HepG2 (cell line): Measurements from ENCODE around the gene TMTC4. TPM values are rescaled to one million over a fixed set of nuclear protein-coding genes. Genes with fewer than 3 reads are reported as not detected.

Experiments used
- DPF2 ChIP-seq: sonication (generic); formaldehyde crosslinking; IDR thresholded peaks from 2 replicates; pipeline ENCODE4 v1.4.0; 2020; ENCODE audit warnings: mild to moderate bottlenecking, low read depth, missing genetic modification reagents, borderline replicate concordance
- ETV6 ChIP-seq: sonication (generic); formaldehyde crosslinking; conservative IDR thresholded peaks from 2 replicates; pipeline ENCODE4 v1.4.0; 2020; ENCODE audit warnings: missing genetic modification reagents
- HCFC1 ChIP-seq: fragments of 150-350 bp; IDR thresholded peaks from 2 replicates; pipeline ENCODE4 v1.6.1; 2014; ENCODE audit warnings: low read depth, low read length
- IKZF1 ChIP-seq: fragments of 450-650 bp; IDR thresholded peaks from 2 replicates; pipeline ENCODE4 v1.7.1; 2016
- MLLT10 ChIP-seq: sonication (generic); formaldehyde crosslinking; IDR thresholded peaks from 2 replicates; pipeline ENCODE4 v1.4.0; 2020; ENCODE audit warnings: missing genetic modification reagents
- MTF1 ChIP-seq: sonication (generic); formaldehyde crosslinking; IDR thresholded peaks from 2 replicates; pipeline ENCODE4 v1.5.0; 2020; ENCODE audit warnings: missing genetic modification reagents
- MYNN ChIP-seq: sonication (generic); formaldehyde crosslinking; IDR thresholded peaks from 2 replicates; pipeline ENCODE4 v1.4.0; 2020; ENCODE audit warnings: mild to moderate bottlenecking, low read depth, missing genetic modification reagents
- NFE2 ChIP-seq: sonication (generic); formaldehyde crosslinking; IDR thresholded peaks from 2 replicates; pipeline ENCODE4 v1.4.0; 2020; ENCODE audit warnings: missing genetic modification reagents
- RARA ChIP-seq: IDR thresholded peaks from 2 replicates; pipeline ENCODE4 v1.6.1; 2016; ENCODE audit warnings: missing genetic modification reagents, missing compliant biosample characterization
- ZNF616 ChIP-seq: sonication (generic); formaldehyde crosslinking; IDR thresholded peaks from 2 replicates; pipeline ENCODE4 v1.5.0; 2020; ENCODE audit warnings: low read depth, mild to moderate bottlenecking, missing genetic modification reagents
- ZNF629 ChIP-seq: sonication (generic); formaldehyde crosslinking; conservative IDR thresholded peaks from 2 replicates; pipeline ENCODE4 v1.5.0; 2020; ENCODE audit warnings: missing genetic modification reagents
- ZNF674 ChIP-seq: sonication (generic); formaldehyde crosslinking; IDR thresholded peaks from 2 replicates; pipeline ENCODE4 v1.5.0; 2020; ENCODE audit warnings: low read depth, mild to moderate bottlenecking, missing genetic modification reagents
- ZNF720 ChIP-seq: sonication (generic); formaldehyde crosslinking; IDR thresholded peaks from 2 replicates; pipeline ENCODE4 v1.4.0; 2020; ENCODE audit warnings: missing genetic modification reagents
- ZNF746 ChIP-seq: sonication (generic); formaldehyde crosslinking; IDR thresholded peaks from 2 replicates; pipeline ENCODE4 v1.8.0; 2022; ENCODE audit warnings: mild to moderate bottlenecking, missing genetic modification reagents
- ZSCAN31 ChIP-seq: sonication (generic); formaldehyde crosslinking; IDR thresholded peaks from 2 replicates; pipeline ENCODE4 v1.5.0; 2020; ENCODE audit warnings: low read depth, mild to moderate bottlenecking, missing genetic modification reagents
- polyA plus RNA-seq, 8 experiments: library from polyadenylated mRNA; depleted of rRNA in 3 of 8; stranded (reverse) in 7 of 8; unstranded in 1 of 8; fragments of >200 nt; fragmentation: Illumina TruSeq in 4 of 8; extraction: Trizol in 4 of 8; gene quantifications; 2 replicates each; pipeline versions ENCODE4 v1.2.1 to v1.2.3, GENCODE V29; 2011 to 2016; ENCODE audit warnings: low read depth in 4 of 8, missing spikeins in 1 of 8, mixed read lengths in 1 of 8; ENCODE audit not compliant: insufficient read depth in 1 of 8
- total RNA-seq, 5 experiments: library from RNA; depleted of rRNA; stranded (reverse); fragments of >200 nt; fragmentation: Illumina TruSeq; extraction: Trizol; gene quantifications; 2 replicates each; pipeline ENCODE4 v1.2.3, GENCODE V29; 2016; ENCODE audit warnings: low read depth in 1 of 5
- TF ChIP-seq, protein P1 (sequence below): sonication (generic); formaldehyde crosslinking; IDR thresholded peaks from 2 replicates; pipeline ENCODE4 v1.8.0; 2022; ENCODE audit warnings: mild to moderate bottlenecking, missing genetic modification reagents, moderate library complexity
- TF ChIP-seq, protein P2 (sequence below): sonication (generic); formaldehyde crosslinking; IDR thresholded peaks from 2 replicates; pipeline ENCODE4 v1.5.0; 2020; ENCODE audit warnings: missing genetic modification reagents
- TF ChIP-seq, protein P3 (sequence below): sonication (generic); formaldehyde crosslinking; IDR thresholded peaks from 2 replicates; pipeline ENCODE4 v1.4.0; 2020; ENCODE audit warnings: missing genetic modification reagents
- TF ChIP-seq, protein P4 (sequence below): sonication (generic); formaldehyde crosslinking; IDR thresholded peaks from 2 replicates; pipeline ENCODE4 v1.5.0; 2020; ENCODE audit warnings: mild to moderate bottlenecking, missing genetic modification reagents

The TMTC4 gene
- total and polyA plus RNA-seq, 2 of the 13 experiments (the other 11 are each of a cell fraction or from before 2014, with no cell fraction given): 16.0 to 22.6 TPM

DNA sequence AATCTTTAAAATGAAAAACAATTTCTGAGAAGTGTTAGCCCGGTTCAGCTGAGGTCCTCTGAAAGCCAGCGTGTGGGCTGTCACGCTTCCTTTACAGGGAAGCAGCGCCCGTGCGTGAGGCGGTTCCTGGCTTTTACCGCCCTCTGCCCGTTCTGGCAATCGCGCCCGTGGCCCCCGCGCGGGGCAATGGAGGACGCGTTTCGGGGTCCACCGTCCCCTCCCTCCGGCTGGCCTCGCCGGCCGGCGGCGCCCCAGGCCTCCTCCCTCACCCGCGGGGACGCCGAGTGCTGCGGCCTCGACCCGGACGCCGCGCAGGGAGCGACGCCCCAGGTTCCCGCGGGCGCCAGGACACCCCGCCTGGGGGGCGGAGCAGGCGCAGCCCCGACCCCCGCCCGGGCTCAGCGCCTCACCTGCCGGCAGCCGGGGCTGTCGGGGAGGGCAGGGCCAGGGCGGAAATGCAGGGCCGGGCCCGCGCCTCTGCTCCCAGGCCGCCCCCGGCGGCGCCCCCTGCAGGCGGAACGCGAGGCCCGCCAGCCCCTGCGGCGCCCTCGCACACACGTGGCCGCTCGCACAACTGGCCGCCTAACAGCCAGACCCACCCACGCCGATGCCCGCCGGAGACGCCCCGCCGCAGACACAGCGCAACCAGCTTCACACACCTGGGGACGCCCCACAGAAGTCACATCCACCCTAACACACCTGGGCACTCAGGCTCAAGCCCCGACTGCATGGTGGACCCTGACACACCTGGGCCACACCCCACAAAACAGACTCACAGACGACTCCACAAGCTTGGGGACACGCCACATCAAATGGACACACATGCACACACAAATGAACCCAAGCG, 86.0 kb downstream of the TMTC4 start, which contains the start of gene GGACT (continued):
- TF ChIP-seq, protein P1, sequence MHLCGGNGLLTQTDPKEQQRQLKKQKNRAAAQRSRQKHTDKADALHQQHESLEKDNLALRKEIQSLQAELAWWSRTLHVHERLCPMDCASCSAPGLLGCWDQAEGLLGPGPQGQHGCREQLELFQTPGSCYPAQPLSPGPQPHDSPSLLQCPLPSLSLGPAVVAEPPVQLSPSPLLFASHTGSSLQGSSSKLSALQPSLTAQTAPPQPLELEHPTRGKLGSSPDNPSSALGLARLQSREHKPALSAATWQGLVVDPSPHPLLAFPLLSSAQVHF: peak; percentile 43; the same call in 1 of the 2 replicates
- no peak for TF ChIP-seq NFE2 (CRISPR knock-in tag)
- TF ChIP-seq MYNN (CRISPR knock-in tag): no peak
- 0 out of 2 replicates have a peak, but pooled peaks have one; percentile 30 for TF ChIP-seq MTF1 (CRISPR knock-in tag)
- no peak for TF ChIP-seq ZNF629 (CRISPR knock-in tag)
- peak; percentile 81 for TF ChIP-seq ZSCAN31 (CRISPR knock-in tag)
- TF ChIP-seq ETV6 (CRISPR knock-in tag): 0 out of 2 replicates have a peak, but pooled peaks have one; percentile 56
- TF ChIP-seq DPF2 (CRISPR knock-in tag): no peak; the same call in none of the 2 replicates
- TF ChIP-seq IKZF1: no peak
- 0 out of 2 replicates have a peak, but pooled peaks have one; percentile 76 for TF ChIP-seq ZNF674
- no peak for TF ChIP-seq HCFC1
- TF ChIP-seq RARA (CRISPR knock-in tag): no peak; the same call in 1 of the 2 replicates
- 0 out of 2 replicates have a peak, but pooled peaks have one; percentile 38 for TF ChIP-seq ZNF616 (CRISPR knock-in tag)
- TF ChIP-seq, protein P2, sequence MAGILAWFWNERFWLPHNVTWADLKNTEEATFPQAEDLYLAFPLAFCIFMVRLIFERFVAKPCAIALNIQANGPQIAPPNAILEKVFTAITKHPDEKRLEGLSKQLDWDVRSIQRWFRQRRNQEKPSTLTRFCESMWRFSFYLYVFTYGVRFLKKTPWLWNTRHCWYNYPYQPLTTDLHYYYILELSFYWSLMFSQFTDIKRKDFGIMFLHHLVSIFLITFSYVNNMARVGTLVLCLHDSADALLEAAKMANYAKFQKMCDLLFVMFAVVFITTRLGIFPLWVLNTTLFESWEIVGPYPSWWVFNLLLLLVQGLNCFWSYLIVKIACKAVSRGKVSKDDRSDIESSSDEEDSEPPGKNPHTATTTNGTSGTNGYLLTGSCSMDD (CRISPR knock-in tag): peak; percentile 30; the same call in 1 of the 2 replicates
- TF ChIP-seq, protein P3, sequence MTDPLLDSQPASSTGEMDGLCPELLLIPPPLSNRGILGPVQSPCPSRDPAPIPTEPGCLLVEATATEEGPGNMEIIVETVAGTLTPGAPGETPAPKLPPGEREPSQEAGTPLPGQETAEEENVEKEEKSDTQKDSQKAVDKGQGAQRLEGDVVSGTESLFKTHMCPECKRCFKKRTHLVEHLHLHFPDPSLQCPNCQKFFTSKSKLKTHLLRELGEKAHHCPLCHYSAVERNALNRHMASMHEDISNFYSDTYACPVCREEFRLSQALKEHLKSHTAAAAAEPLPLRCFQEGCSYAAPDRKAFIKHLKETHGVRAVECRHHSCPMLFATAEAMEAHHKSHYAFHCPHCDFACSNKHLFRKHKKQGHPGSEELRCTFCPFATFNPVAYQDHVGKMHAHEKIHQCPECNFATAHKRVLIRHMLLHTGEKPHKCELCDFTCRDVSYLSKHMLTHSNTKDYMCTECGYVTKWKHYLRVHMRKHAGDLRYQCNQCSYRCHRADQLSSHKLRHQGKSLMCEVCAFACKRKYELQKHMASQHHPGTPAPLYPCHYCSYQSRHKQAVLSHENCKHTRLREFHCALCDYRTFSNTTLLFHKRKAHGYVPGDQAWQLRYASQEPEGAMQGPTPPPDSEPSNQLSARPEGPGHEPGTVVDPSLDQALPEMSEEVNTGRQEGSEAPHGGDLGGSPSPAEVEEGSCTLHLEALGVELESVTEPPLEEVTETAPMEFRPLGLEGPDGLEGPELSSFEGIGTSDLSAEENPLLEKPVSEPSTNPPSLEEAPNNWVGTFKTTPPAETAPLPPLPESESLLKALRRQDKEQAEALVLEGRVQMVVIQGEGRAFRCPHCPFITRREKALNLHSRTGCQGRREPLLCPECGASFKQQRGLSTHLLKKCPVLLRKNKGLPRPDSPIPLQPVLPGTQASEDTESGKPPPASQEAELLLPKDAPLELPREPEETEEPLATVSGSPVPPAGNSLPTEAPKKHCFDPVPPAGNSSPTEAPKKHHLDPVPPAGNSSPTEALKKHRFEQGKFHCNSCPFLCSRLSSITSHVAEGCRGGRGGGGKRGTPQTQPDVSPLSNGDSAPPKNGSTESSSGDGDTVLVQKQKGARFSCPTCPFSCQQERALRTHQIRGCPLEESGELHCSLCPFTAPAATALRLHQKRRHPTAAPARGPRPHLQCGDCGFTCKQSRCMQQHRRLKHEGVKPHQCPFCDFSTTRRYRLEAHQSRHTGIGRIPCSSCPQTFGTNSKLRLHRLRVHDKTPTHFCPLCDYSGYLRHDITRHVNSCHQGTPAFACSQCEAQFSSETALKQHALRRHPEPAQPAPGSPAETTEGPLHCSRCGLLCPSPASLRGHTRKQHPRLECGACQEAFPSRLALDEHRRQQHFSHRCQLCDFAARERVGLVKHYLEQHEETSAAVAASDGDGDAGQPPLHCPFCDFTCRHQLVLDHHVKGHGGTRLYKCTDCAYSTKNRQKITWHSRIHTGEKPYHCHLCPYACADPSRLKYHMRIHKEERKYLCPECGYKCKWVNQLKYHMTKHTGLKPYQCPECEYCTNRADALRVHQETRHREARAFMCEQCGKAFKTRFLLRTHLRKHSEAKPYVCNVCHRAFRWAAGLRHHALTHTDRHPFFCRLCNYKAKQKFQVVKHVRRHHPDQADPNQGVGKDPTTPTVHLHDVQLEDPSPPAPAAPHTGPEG (CRISPR knock-in tag): 0 out of 2 replicates have a peak, but pooled peaks have one; percentile 19
- TF ChIP-seq MLLT10 (CRISPR knock-in tag): no peak
- peak; percentile 59; the same call in 1 of the 2 replicates for TF ChIP-seq ZNF746 (CRISPR knock-in tag)
- no peak for TF ChIP-seq ZNF720 (CRISPR knock-in tag)
- TF ChIP-seq, protein P4, sequence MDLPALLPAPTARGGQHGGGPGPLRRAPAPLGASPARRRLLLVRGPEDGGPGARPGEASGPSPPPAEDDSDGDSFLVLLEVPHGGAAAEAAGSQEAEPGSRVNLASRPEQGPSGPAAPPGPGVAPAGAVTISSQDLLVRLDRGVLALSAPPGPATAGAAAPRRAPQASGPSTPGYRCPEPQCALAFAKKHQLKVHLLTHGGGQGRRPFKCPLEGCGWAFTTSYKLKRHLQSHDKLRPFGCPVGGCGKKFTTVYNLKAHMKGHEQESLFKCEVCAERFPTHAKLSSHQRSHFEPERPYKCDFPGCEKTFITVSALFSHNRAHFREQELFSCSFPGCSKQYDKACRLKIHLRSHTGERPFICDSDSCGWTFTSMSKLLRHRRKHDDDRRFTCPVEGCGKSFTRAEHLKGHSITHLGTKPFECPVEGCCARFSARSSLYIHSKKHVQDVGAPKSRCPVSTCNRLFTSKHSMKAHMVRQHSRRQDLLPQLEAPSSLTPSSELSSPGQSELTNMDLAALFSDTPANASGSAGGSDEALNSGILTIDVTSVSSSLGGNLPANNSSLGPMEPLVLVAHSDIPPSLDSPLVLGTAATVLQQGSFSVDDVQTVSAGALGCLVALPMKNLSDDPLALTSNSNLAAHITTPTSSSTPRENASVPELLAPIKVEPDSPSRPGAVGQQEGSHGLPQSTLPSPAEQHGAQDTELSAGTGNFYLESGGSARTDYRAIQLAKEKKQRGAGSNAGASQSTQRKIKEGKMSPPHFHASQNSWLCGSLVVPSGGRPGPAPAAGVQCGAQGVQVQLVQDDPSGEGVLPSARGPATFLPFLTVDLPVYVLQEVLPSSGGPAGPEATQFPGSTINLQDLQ (CRISPR knock-in tag): peak; percentile 85
